ENCODE measurements around the gene IQCH.

DNA sequence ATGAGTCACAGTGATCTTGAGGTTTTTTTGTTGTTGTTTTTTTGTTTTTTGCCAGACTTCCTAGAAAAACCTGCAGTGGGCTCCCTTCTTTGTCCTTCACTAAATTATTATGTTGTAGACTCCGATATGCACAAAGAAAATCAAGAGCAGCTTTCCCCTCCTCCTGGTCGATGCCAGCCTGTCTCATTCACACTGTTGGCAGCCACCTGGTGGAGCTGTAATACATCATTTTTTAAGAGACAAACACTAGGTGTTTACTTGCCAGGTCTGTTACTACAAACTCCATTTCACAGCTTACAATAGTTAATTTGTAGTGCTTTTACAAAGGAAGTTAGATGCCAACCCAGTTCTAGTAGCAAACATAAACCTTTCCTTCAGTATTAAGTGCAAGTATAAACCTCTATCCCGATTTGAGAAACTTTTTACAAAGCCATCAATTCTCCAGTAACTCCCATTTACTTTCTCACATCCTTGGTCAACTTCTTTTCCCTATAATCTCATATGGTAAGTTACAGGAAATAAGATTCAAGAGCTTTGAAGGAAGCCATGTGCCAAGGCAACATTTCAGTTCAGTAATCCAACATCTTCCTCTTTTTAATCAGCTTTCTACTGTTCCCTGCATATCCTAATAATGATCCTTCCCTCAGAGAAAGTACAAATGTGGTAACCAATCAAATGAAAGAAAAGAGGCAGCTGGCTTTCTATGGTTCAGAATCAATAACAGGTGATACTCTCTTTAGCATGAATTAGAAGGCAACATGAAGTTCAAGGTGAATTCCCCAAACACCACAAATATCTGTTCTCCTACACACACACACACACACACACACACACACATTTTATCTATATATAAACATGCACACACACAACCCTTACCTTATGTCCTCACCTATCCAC, 14.1 kb upstream of the IQCH start:
- TF ChIP-seq, protein P1, sequence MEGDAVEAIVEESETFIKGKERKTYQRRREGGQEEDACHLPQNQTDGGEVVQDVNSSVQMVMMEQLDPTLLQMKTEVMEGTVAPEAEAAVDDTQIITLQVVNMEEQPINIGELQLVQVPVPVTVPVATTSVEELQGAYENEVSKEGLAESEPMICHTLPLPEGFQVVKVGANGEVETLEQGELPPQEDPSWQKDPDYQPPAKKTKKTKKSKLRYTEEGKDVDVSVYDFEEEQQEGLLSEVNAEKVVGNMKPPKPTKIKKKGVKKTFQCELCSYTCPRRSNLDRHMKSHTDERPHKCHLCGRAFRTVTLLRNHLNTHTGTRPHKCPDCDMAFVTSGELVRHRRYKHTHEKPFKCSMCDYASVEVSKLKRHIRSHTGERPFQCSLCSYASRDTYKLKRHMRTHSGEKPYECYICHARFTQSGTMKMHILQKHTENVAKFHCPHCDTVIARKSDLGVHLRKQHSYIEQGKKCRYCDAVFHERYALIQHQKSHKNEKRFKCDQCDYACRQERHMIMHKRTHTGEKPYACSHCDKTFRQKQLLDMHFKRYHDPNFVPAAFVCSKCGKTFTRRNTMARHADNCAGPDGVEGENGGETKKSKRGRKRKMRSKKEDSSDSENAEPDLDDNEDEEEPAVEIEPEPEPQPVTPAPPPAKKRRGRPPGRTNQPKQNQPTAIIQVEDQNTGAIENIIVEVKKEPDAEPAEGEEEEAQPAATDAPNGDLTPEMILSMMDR (IDR thresholded peaks at IDR 0.05) = peak in 3 of 6 experiments; percentile 49 to 50 (median 49)
- no peak for TF ChIP-seq POLR2A (IDR thresholded peaks at IDR 0.05)

Measured in thyroid gland (tissue), 4 donors.